ENCODE data around the gene SENP6.

The SENP6 gene

DNA sequence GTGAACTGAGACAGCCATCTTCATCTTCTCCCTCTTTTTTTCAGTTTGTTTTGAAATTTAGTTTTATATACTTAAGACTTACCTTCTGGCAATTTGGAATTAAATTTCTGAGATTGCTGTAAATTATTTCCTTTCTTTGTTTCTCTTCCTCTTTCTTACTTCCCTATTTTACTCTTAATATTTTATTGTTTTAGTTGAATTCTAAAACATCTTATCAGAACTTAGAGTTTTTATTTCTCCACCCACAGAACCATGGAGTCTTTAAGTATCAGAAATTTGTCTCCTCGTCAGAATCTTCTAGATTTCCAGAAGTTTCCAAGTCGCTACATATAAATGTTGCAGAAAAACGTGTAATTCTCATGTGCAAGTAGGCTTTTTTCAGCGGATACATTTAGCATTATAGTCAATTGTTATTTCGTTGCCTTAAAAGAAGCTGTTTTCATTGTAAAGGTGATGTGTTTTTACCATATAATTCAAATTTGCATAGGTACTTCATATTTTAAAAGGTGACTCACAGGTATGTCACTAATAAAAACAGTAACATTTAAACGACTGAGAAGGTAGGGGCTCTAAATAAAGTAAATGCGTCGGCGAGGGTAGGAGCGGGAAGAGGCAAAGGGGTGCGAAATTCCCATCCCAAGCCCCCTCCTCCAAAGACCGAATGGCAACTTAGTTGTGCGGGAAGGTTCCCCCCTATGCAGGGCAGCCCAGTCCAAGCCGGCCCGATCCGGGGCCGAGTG, 146.5 kb downstream of the SENP6 start:
- peak overlapping the region; percentile 90 for H3K4me3 ChIP-seq (replicated peaks; ENCODE audit: low read depth, low read length)
- no peak for DNase-seq (ENCODE audit: low read depth)
- TF ChIP-seq, protein P1, sequence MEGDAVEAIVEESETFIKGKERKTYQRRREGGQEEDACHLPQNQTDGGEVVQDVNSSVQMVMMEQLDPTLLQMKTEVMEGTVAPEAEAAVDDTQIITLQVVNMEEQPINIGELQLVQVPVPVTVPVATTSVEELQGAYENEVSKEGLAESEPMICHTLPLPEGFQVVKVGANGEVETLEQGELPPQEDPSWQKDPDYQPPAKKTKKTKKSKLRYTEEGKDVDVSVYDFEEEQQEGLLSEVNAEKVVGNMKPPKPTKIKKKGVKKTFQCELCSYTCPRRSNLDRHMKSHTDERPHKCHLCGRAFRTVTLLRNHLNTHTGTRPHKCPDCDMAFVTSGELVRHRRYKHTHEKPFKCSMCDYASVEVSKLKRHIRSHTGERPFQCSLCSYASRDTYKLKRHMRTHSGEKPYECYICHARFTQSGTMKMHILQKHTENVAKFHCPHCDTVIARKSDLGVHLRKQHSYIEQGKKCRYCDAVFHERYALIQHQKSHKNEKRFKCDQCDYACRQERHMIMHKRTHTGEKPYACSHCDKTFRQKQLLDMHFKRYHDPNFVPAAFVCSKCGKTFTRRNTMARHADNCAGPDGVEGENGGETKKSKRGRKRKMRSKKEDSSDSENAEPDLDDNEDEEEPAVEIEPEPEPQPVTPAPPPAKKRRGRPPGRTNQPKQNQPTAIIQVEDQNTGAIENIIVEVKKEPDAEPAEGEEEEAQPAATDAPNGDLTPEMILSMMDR (IDR thresholded peaks at IDR 0.05; ENCODE audit: low read length, missing control alignments) = no peak

DNA sequence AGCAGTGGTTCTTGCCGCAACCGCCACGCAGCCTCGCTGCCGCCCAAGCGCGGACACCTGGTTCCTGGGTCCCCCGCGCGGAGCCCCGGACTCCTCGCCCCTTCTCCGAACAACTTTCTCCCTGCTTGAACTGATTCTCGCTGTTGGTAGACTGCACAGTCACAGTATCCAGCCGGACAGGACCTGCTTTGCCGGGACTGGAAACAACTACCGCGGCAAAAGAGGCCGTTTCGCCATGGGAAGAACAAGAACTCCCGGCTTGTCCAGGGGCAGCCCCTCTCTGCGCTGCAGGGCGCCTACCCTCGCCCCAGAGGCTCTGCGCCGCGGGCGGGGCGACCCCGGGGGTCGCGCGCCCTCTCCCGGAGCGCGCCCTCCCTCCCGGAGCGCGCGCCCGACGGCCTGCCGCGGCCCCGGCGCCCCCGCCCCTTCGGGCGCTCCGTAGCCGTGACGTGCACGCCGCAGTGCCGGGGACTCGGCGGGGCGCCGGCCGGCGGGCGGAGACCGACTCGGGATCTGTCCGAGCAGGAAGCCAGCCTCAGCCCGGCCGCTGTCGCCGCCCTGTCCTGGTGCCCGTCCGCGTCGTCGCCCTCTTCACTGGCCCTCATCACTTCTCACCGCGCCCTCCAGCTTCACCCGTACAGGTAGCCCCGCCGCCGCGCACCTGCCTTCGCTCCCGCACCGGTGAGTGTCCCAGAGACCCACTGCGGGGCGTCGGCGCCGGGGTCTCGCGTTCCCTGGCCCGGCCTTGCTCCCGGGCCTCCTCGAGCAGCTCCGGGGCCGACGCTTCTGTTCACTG, 147.3 kb downstream of the SENP6 start, which contains the start of gene MYO6:
Gene MYO6 (plus strand): TSS at position 497 of the 796 bp plus-strand sequence. CDS start 68,309 bp downstream, outside the sequence.
- DNase-seq (ENCODE audit: low read depth) = peak; percentile 55
- TF ChIP-seq, protein P1 (IDR thresholded peaks at IDR 0.05; ENCODE audit: low read length, missing control alignments) = no peak
- peak within 1 kb of the TSS; percentile 90 for H3K4me3 ChIP-seq (replicated peaks; ENCODE audit: low read depth, low read length)

GRCh38 chr6:75751443-75751842, 149.8 kb downstream of the SENP6 start:
- DNase-seq (ENCODE audit: low read depth) = peak; percentile 39
- TF ChIP-seq, protein P1 (IDR thresholded peaks at IDR 0.05; ENCODE audit: low read length, missing control alignments) = no peak
- no peak overlapping the region for H3K4me3 ChIP-seq (replicated peaks; ENCODE audit: low read depth, low read length)

DNA sequence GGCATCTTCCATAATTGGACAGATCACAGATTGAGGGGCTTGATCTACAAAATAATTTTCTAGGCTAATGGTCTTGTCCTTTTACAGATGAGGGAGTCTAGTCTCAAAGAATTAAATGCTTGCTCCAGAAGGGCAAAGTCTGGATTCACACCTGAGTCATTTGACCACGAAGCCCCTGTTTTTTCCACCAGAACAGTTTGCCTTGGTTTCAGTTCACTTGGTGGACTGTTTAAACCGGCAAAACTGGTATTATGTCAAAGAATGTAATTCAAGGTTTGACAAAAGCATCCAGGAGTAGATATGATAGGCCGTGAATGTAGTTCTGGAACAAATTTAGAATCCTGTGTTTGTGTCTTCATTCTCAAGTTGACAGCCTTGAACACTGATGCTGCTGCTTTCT, 150.7 kb downstream of the SENP6 start:
- H3K4me3 ChIP-seq (replicated peaks; ENCODE audit: low read depth, low read length) = no peak overlapping the region
- DNase-seq (ENCODE audit: low read depth) = no peak
- TF ChIP-seq, protein P1 (IDR thresholded peaks at IDR 0.05; ENCODE audit: low read length, missing control alignments) = no peak

DNA sequence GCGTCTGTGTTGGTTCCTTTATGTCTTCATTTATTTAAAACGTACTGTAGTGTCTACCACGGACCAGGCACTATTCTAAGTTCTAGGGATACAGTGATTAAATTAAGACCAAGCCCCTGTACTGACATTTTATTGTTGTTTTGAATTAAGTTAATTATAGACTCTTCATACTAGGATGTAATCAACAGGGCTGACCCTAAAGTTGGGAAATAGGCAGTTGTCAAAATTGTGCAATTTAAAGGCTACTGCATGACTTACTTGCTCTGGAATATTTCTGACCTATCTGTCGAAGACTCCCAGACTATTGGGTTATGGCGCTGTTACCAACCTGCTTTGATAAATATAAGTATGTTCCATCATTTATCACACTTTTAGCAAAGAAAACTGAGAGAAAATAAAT, 154.0 kb downstream of the SENP6 start:
- peak; percentile 11 for DNase-seq (ENCODE audit: low read depth)
- no peak overlapping the region for H3K4me3 ChIP-seq (replicated peaks; ENCODE audit: low read depth, low read length)
- TF ChIP-seq, protein P1 (IDR thresholded peaks at IDR 0.05; ENCODE audit: low read length, missing control alignments) = no peak

DNA sequence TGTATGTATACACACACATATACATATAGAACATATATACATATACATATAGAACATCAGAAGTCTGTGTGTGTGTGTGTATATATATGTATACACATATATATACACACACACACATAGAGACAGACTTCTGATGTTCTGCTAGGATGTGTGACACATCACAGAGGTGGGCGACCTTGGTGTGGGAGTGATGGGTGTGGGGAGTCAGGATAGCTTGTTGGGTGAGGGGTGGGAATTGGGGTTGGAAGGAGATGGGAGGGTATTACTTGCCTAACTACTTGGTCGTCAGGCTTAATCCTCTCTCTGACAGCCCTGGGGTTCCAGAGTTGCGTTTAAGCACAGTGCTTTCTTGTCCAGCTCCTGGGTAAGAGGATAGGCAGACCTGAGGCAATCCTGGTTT, 155.6 kb downstream of the SENP6 start:
- H3K4me3 ChIP-seq (replicated peaks; ENCODE audit: low read depth, low read length) = no peak overlapping the region
- DNase-seq (ENCODE audit: low read depth) = no peak

More for the DNA sequence above, 155.6 kb downstream of the SENP6 start:
- TF ChIP-seq, protein P1 (IDR thresholded peaks at IDR 0.05; ENCODE audit: low read length, missing control alignments) = no peak

Data from fibroblast of pulmonary artery (primary cell).